HG02885 (cell line): ENCODE data around the gene LANCL2.

Experiments
- ATAC-seq: cut with Tn5 transposase; IDR thresholded peaks from one replicate; pipeline ENCODE4 v1.9.1; 2021; ENCODE audit warnings: mild to moderate bottlenecking; ENCODE audit not compliant: unreplicated experiment, poor library complexity

LANCL2 gene

GRCh38 chr7:55360486-55360885 is 4.7 kb upstream of the LANCL2 start:
- ATAC-seq, result no peak

- no peak for ATAC-seq
These were observed 3.6 kb upstream of the LANCL2 start for GRCh38 chr7:55361560-55361959.

- no peak for ATAC-seq
These were observed 2.2 kb upstream of the LANCL2 start for GRCh38 chr7:55362927-55363326.

GRCh38 chr7:55363386-55364170 is 1.6 kb upstream of the LANCL2 start:
- no peak for ATAC-seq

GRCh38 chr7:55365675-55366460 is 731 bp downstream of the LANCL2 start:
- ATAC-seq, result peak; percentile 79

GRCh38 chr7:55366461-55367070 is 1.4 kb downstream of the LANCL2 start:
- ATAC-seq, result peak; percentile 21

- ATAC-seq, result no peak
These were observed 2.2 kb downstream of the LANCL2 start for GRCh38 chr7:55367283-55367840.

- ATAC-seq, result no peak
These were observed 4.6 kb downstream of the LANCL2 start for GRCh38 chr7:55369427-55370400.

- ATAC-seq, result peak; percentile 70
These were observed 9.1 kb downstream of the LANCL2 start for GRCh38 chr7:55374213-55374612.

- no peak for ATAC-seq
These were observed 10.1 kb downstream of the LANCL2 start for GRCh38 chr7:55375237-55375636.

- no peak for ATAC-seq
These were observed 12.2 kb downstream of the LANCL2 start for GRCh38 chr7:55377162-55377817.

GRCh38 chr7:55379285-55379684 is 14.1 kb downstream of the LANCL2 start:
- no peak for ATAC-seq

- no peak for ATAC-seq
These were observed 16.1 kb downstream of the LANCL2 start for GRCh38 chr7:55381189-55381588.

- ATAC-seq, result no peak
These were observed 16.6 kb downstream of the LANCL2 start for GRCh38 chr7:55381696-55382095.

- no peak for ATAC-seq
These were observed 17.1 kb downstream of the LANCL2 start for GRCh38 chr7:55382251-55382650.

GRCh38 chr7:55386541-55386940 is 21.4 kb downstream of the LANCL2 start:
- ATAC-seq, result no peak

GRCh38 chr7:55387062-55387965 is 22.2 kb downstream of the LANCL2 start:
- no peak for ATAC-seq

GRCh38 chr7:55396233-55396785 is 31.2 kb downstream of the LANCL2 start:
- ATAC-seq, result no peak
